IPS DF 6.9 (cell line): ENCODE measurements around the gene CSTF1.

Experiments used
- DNase-seq: peaks from one replicate; pipeline ENCODE4 v3.0.0-alpha.2; 2013; ENCODE audit warnings: low read depth, low spot score
- H3K27ac ChIP-seq: one replicate; pipeline ENCODE4 v1.5.1; 2013; ENCODE audit warnings: low read length, control low read depth
- H3K27me3 ChIP-seq: 2 replicates; pipeline ENCODE4 v1.6.1; 2013; ENCODE audit warnings: mild to moderate bottlenecking, low read length; ENCODE audit not compliant: control insufficient read depth, insufficient read depth
- H3K36me3 ChIP-seq: 2 replicates; pipeline ENCODE4 v1.6.1; 2013; ENCODE audit warnings: low read length; ENCODE audit not compliant: control insufficient read depth, insufficient read depth
- H3K4me1 ChIP-seq: 2 replicates; pipeline ENCODE4 v1.6.1; 2013; ENCODE audit warnings: low read length; ENCODE audit not compliant: control insufficient read depth, insufficient read depth
- H3K4me3 ChIP-seq: 2 replicates; pipeline ENCODE4 v1.5.1; 2013; ENCODE audit warnings: mild to moderate bottlenecking, low read length
- H3K9me3 ChIP-seq: 2 replicates; pipeline ENCODE4 v1.6.1; 2013; ENCODE audit warnings: low read length, inconsistent platforms; ENCODE audit not compliant: control insufficient read depth, insufficient read depth
- WGBS: extraction: QIAGEN DNeasy Blood & Tissue Kit; methylation state at CpG from one replicate; pipeline ENCODE4 v1.1.7; 2013; ENCODE audit warnings: mixed read lengths, missing lambda C conversion rate; ENCODE audit not compliant: insufficient read length, insufficient coverage; 5-methylcytosine and 5-hydroxymethylcytosine counted together

CSTF1 gene

GRCh38 chr20:56417402-56417801, 25.0 kb downstream of the CSTF1 start:
- Histone ChIP-seq H3K9me3 (no peaks in the 10 kb centered on the region), H3K36me3 (no peaks in the 10 kb centered on the region), H3K27me3 (peaks cover 1% of the 10 kb centered on the region; the same call in 1 of the 2 replicates), H3K4me1 (no peaks in the 10 kb centered on the region), H3K27ac (no peak overlapping the region), H3K4me3 (no peak overlapping the region)
- WGBS: no CpG with 5 or more reads among the region's 7 CpGs
- DNase-seq: no peak

DNA sequence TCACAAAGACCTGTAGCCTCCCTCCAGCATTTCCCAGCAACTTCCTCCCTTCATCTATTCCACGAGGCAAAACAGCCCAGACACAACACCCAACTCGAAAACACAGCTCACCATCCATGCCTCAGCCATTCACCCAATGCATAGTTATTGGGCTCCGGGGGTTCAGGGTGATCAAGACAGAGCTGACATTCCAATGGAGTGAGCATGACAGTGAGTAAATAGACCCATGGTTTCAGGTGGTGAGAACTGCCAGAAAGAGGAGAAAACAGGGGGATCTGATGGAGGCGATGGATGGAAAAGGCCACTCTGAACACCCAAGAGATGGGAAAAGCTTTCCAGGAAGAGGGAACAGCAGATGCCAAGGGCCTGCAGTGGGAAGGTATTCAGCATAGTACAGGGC, 25.5 kb downstream of the CSTF1 start:
- DNase-seq: no peak
- Histone ChIP-seq H3K4me1 (peaks cover 2% of the 10 kb centered on the region; the same call in 1 of the 2 replicates), H3K4me3 (no peak overlapping the region), H3K27ac (no peak overlapping the region), H3K36me3 (no peaks in the 10 kb centered on the region), H3K27me3 (peaks cover 1% of the 10 kb centered on the region; the same call in 1 of the 2 replicates), H3K9me3 (no peaks in the 10 kb centered on the region)
- WGBS: no CpG with 5 or more reads among the region's 4 CpGs

DNA sequence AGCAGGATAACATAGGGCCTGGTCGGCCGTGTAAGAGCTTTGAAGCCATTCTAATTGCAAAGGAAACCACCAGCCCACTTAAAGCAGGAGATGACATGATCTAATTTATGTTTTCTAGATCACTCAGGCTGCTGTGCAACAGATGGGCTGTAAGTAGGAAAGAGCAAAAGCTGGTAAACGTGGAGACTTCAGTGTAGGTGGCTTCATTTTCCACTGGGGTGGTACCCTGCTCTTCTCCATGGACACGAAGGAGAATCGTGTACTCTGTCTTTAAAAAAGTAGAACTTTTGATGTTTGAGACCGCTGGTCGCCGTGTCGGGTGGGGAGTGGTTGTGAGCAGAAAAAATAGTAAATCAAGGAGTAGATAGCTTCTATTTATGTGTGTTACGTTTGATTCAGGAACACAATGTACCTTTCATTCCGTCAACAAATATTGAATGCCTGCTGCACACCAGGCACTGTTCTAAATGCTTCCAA, 26.0 kb downstream of the CSTF1 start:
- Histone ChIP-seq H3K27me3 (peaks cover 1% of the 10 kb centered on the region; the same call in 1 of the 2 replicates), H3K4me3 (no peak overlapping the region), H3K9me3 (no peaks in the 10 kb centered on the region), H3K27ac (no peak overlapping the region), H3K4me1 (peaks cover 2% of the 10 kb centered on the region; the same call in 1 of the 2 replicates), H3K36me3 (no peaks in the 10 kb centered on the region)
- no peak for DNase-seq
- WGBS: no CpG with 5 or more reads among the region's 11 CpGs

DNA sequence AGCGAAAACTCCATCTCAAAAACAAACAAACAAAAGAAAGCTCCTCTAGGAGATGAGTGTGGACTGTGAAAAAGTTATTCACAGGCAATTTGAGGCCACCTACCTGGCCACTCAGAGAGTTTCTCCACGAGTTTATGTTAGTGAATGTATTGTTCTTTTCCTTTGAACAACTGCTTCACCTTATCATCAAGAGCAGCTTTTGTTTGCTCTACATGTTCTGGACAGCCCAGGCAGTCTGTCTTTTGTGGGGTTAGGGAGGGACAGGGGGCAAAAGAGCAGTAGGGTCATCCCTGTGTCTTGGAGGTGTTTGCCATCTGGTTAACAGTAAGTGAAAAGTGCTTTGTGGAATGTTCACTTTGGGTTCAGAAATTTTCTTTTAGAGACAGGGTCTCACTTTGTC, 27.6 kb downstream of the CSTF1 start:
- H3K27me3 ChIP-seq: peaks cover 1% of the 10 kb centered on the region; the same call in 1 of the 2 replicates
- H3K27ac ChIP-seq: no peak overlapping the region
- no peak for DNase-seq
- H3K4me3 ChIP-seq: no peak overlapping the region
- peaks cover 2% of the 10 kb centered on the region; the same call in 1 of the 2 replicates for H3K4me1 ChIP-seq
- no CpG with 5 or more reads among the region's 2 CpGs for WGBS
- H3K36me3 ChIP-seq: no peaks in the 10 kb centered on the region
- no peaks in the 10 kb centered on the region for H3K9me3 ChIP-seq

DNA sequence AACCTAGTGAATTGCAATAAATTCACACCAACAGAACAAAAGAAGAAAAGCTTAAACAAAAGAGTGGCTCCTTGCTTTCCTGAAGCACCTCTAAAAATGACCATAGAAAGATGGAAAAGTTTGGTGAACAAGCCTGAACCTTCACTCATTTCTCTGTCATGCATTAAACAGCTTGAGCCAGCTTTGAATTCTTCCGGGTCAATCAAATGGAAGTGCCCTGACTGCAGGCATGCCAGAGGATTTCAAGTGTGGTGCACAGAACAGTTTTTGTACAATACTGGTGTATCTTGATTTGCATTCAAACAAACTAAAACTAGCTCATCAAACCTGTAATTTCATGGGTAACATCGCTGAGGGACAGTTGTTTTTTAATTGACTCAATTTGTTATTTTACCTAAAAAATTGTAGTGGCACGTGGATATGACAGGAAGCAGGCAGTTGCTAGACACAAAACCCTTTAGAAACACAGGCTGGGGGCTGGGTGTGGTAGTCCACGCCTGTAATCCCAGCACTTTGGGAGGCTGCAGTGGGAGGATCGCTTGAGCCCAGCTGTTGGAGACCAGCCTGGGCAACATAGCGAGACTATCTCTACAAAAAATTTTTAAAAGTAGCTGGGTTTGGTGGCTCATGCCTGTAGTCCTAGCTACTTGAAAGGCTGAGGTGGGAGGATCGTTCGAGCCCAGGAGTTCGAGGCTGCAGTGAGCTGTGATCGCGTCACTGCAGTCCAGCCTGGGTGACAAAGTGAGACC, 28.7 kb downstream of the CSTF1 start:
- H3K4me1 ChIP-seq: peaks cover 2% of the 10 kb centered on the region; the same call in 1 of the 2 replicates
- no peak overlapping the region for H3K27ac ChIP-seq
- no peaks in the 10 kb centered on the region for H3K9me3 ChIP-seq
- H3K36me3 ChIP-seq: no peaks in the 10 kb centered on the region
- peaks cover 1% of the 10 kb centered on the region; the same call in 1 of the 2 replicates for H3K27me3 ChIP-seq
- H3K4me3 ChIP-seq: no peak overlapping the region
- WGBS: no CpG with 5 or more reads among the region's 11 CpGs
- no peak for DNase-seq

GRCh38 chr20:56422076-56422823, 29.8 kb downstream of the CSTF1 start:
- H3K27me3 ChIP-seq: peaks cover 1% of the 10 kb centered on the region; the same call in 1 of the 2 replicates
- no peak overlapping the region for H3K27ac ChIP-seq
- no CpG with 5 or more reads among the region's 9 CpGs for WGBS
- H3K36me3 ChIP-seq: no peaks in the 10 kb centered on the region
- H3K4me3 ChIP-seq: no peak overlapping the region
- H3K9me3 ChIP-seq: no peaks in the 10 kb centered on the region
- DNase-seq: no peak
- H3K4me1 ChIP-seq: peaks cover 2% of the 10 kb centered on the region; the same call in 1 of the 2 replicates

- no peak for DNase-seq
- peaks cover 2% of the 10 kb centered on the region; the same call in 1 of the 2 replicates for H3K4me1 ChIP-seq
- no peak overlapping the region for H3K27ac ChIP-seq
These were observed 30.4 kb downstream of the CSTF1 start for GRCh38 chr20:56422824-56423189.

DNA sequence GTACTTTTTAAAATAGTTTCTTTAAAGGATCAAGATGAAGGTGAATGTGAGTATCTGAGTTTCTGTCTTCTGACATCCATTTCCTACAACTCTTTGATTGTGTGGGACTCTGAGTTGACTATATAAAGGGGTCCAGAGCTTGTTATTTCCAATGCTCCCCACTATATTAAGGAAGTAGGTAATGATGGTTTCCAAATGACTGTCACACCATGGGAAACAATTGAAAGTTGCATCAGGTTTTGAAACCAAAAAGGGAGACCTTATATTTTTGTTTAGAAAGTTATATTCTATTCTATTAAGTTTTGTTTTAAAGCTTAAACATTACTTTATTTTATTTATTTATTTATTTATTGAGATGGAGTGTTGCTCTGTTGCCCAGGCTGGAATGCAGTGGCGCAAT, 30.8 kb downstream of the CSTF1 start:
- DNase-seq: no peak
- WGBS: no CpG with 5 or more reads among the region's 1 CpG
- H3K36me3 ChIP-seq: no peaks in the 10 kb centered on the region
- H3K27ac ChIP-seq: no peak overlapping the region
- no peak overlapping the region for H3K4me3 ChIP-seq
- peaks cover 1% of the 10 kb centered on the region; the same call in 1 of the 2 replicates for H3K27me3 ChIP-seq
- no peaks in the 10 kb centered on the region for H3K9me3 ChIP-seq
- peaks cover 2% of the 10 kb centered on the region; the same call in 1 of the 2 replicates for H3K4me1 ChIP-seq

More at GRCh38 chr20:56422824-56423189, 30.4 kb downstream of the CSTF1 start:
- Histone ChIP-seq H3K36me3 (no peaks in the 10 kb centered on the region), H3K4me3 (no peak overlapping the region), H3K9me3 (no peaks in the 10 kb centered on the region), H3K27me3 (peaks cover 1% of the 10 kb centered on the region; the same call in 1 of the 2 replicates)
- no CpG with 5 or more reads among the region's 4 CpGs for WGBS

DNA sequence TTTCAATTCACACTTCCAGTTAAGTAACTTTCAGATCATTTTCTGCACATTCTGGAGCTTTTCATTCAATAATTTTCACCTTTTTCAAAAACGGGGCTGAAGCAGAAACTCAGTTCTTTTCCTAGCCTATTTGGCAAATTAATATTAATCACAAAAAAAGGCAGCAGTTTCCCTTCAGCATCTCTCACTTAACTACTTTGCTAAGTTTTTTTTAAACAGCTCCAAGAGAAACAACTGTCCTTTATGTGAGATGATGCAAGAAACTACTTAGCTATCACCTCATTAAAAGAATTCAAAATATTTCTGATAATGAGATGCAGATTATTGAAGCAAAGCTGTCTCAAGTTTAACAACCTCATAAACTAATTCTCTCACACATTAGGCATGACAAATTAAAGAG, 31.4 kb downstream of the CSTF1 start:
- DNase-seq: no peak
- Histone ChIP-seq H3K27me3 (peaks cover 1% of the 10 kb centered on the region; the same call in 1 of the 2 replicates), H3K4me3 (no peak overlapping the region), H3K4me1 (peaks cover 2% of the 10 kb centered on the region; the same call in 1 of the 2 replicates), H3K9me3 (no peaks in the 10 kb centered on the region), H3K36me3 (no peaks in the 10 kb centered on the region), H3K27ac (no peak overlapping the region)
- WGBS: no CpG with 5 or more reads among the region's 1 CpG

DNA sequence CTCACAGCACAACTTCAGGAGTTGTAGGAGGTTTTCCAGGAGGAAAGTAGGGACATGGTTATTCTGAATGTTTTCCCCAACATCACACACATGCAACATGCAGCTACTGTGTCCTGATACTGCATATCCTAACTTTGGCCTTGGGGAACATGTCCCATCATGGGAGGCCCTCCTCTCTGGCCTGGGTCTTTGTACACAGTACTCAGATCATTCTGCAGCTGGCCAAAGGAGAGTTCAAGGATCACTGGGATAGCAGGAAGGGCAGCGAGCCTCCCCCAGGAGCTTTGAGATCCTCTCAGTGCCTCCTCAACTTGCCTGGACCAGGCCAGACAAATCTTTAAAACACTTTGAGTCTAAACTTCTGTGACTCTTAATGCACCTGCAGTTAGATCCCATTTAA, 32.5 kb downstream of the CSTF1 start:
- no peaks in the 10 kb centered on the region for H3K36me3 ChIP-seq
- DNase-seq: no peak
- H3K9me3 ChIP-seq: no peaks in the 10 kb centered on the region
- whole genome bisulfite sequencing: no CpG with 5 or more reads among the region's 1 CpG
- H3K27me3 ChIP-seq: peaks cover 1% of the 10 kb centered on the region; the same call in 1 of the 2 replicates
- H3K4me1 ChIP-seq: peaks cover 2% of the 10 kb centered on the region; the same call in 1 of the 2 replicates
- H3K4me3 ChIP-seq: no peak overlapping the region
- no peak overlapping the region for H3K27ac ChIP-seq
